IMR-90 (cell line): ENCODE results near the gene DHH. TPM values are rescaled to one million over a fixed set of nuclear protein-coding genes. Genes with fewer than 3 reads are reported as not detected.

ENCODE experiments used
- BHLHE40 ChIP-seq: fragments of 150-350 bp; IDR thresholded peaks from 2 replicates; pipeline ENCODE4 v1.6.1; 2016; ENCODE audit warnings: mild to moderate bottlenecking, low read depth, low read length
- CEBPB ChIP-seq: IDR thresholded peaks from 2 replicates; pipeline ENCODE4 v1.6.1; 2012; ENCODE audit warnings: low read depth, low read length, improper control_type of control experiment
- FOS ChIP-seq: fragments of 150-350 bp; IDR thresholded peaks from 2 replicates; pipeline ENCODE4 v1.6.1; 2016; ENCODE audit warnings: low read depth, low read length
- MXI1 ChIP-seq: IDR thresholded peaks from 2 replicates; pipeline ENCODE4 v1.6.1; 2012; ENCODE audit warnings: low read depth, mild to moderate bottlenecking, low read length, moderate library complexity, borderline replicate concordance
- POLR2A ChIP-seq: IDR thresholded peaks from 2 replicates; pipeline ENCODE4 v1.6.1; 2012; ENCODE audit warnings: mild to moderate bottlenecking, low read depth, low read length
- polyA plus RNA-seq, 3 experiments: library from polyadenylated mRNA; depleted of rRNA; stranded (reverse); fragments of >200 nt; gene quantifications; 2 replicates each; pipeline ENCODE4 v1.2.3, GENCODE V29; 2012; ENCODE audit warnings: low replicate concordance in 1 of 3
- total RNA-seq: library from RNA; depleted of rRNA; stranded (reverse); fragments of >200 nt; gene quantifications from 2 replicates; pipeline ENCODE4 v1.2.3, GENCODE V29; 2012

DHH gene
- total and polyA plus RNA-seq, 2 of the 4 experiments (the other 2 are of a cell fraction): under 0.01 to 0.07 TPM

GRCh38 chr12:49130151-49131050 lies 35.8 kb upstream of the DHH start (continued):
- peak; percentile 15; the same call in 1 of the 2 replicates for TF ChIP-seq BHLHE40
- TF ChIP-seq FOS: 0 out of 2 replicates have a peak, but pooled peaks have one; percentile 9
- TF ChIP-seq POLR2A: peak; percentile 81
- TF ChIP-seq MXI1: peak; percentile 99
- no peak for TF ChIP-seq CEBPB
